HL-60 (cell line): Measurements from ENCODE around the gene SLC12A3.

Source experiments
- POLR2AphosphoS5 ChIP-seq: IDR thresholded peaks from 2 replicates; pipeline ENCODE4 v1.6.1; 2012; ENCODE audit warnings: low read depth
- TF ChIP-seq, protein P1 (sequence below): IDR thresholded peaks from 2 replicates; pipeline ENCODE4 v1.6.1; 2012; ENCODE audit warnings: low read depth; ENCODE audit not compliant: insufficient replicate concordance

DNA sequence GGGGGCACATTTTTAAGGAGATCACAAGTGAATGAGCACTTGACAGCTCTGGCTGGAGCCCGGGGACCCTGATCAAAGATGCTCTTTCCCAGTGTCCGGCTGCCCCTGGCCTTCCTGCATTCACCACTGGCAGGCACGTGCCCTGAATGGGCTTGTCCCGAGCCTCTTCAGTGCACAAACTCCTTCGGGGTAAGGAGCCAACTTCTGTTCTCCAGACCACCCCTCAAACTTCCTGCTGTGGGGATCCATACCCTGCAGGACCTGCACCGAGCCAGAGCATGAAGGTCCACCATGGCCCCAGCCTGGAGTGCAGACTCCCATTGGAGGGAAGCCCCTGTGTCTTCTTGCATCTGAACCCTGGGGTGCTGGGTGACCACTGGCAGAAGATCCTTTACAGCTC, 9.8 kb upstream of the SLC12A3 start:
- TF ChIP-seq POLR2AphosphoS5: no peak
- TF ChIP-seq, protein P1, sequence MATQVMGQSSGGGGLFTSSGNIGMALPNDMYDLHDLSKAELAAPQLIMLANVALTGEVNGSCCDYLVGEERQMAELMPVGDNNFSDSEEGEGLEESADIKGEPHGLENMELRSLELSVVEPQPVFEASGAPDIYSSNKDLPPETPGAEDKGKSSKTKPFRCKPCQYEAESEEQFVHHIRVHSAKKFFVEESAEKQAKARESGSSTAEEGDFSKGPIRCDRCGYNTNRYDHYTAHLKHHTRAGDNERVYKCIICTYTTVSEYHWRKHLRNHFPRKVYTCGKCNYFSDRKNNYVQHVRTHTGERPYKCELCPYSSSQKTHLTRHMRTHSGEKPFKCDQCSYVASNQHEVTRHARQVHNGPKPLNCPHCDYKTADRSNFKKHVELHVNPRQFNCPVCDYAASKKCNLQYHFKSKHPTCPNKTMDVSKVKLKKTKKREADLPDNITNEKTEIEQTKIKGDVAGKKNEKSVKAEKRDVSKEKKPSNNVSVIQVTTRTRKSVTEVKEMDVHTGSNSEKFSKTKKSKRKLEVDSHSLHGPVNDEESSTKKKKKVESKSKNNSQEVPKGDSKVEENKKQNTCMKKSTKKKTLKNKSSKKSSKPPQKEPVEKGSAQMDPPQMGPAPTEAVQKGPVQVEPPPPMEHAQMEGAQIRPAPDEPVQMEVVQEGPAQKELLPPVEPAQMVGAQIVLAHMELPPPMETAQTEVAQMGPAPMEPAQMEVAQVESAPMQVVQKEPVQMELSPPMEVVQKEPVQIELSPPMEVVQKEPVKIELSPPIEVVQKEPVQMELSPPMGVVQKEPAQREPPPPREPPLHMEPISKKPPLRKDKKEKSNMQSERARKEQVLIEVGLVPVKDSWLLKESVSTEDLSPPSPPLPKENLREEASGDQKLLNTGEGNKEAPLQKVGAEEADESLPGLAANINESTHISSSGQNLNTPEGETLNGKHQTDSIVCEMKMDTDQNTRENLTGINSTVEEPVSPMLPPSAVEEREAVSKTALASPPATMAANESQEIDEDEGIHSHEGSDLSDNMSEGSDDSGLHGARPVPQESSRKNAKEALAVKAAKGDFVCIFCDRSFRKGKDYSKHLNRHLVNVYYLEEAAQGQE: no peak
